HG03066 (cell line): Measurements from ENCODE around the gene CCDC142.
A peak's percentile ranks its signal among the peaks of the same experiment; 100 is the strongest.
"Not testable (repeated sequence)": the region's sequence is repeated elsewhere in the genome, so short reads cannot be mapped to it uniquely, and the experiment has no call there.

Experiments used
- ATAC-seq: cut with Tn5 transposase; IDR thresholded peaks from one replicate; pipeline ENCODE4 v1.9.1; 2021; ENCODE audit warnings: low read depth; ENCODE audit not compliant: unreplicated experiment

CCDC142 gene

DNA sequence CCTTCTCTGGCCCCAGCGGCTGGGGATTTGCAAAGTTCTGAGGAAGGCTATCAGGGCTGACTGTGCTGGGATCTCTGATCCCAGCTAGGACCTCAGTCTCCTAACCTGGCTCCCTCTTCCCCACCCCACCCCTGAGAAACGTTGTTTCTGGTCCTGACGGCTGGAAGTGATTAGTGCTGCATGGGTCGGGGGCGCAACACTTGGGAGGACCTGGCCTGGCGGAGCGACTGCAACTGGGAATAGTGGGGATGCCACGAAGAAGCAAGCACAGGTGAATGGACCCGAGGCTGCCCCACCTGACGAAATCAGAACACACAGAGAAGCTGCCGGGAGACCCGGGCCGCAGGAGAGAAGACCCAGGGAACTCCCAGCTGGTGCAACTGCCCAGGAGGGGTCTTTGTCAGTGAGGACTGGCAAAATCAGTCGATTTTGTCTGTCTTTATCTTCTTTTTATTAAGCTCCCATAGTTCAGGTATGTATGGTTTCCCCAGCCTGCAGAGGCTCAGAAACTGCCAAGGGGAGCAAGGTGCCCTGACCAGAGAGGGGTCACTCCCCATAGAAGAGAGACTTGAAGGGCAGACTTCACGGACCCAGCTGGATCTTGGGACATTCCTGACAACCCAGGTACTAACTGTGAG is 17.3 kb upstream of the CCDC142 start:
- no peak for ATAC-seq

DNA sequence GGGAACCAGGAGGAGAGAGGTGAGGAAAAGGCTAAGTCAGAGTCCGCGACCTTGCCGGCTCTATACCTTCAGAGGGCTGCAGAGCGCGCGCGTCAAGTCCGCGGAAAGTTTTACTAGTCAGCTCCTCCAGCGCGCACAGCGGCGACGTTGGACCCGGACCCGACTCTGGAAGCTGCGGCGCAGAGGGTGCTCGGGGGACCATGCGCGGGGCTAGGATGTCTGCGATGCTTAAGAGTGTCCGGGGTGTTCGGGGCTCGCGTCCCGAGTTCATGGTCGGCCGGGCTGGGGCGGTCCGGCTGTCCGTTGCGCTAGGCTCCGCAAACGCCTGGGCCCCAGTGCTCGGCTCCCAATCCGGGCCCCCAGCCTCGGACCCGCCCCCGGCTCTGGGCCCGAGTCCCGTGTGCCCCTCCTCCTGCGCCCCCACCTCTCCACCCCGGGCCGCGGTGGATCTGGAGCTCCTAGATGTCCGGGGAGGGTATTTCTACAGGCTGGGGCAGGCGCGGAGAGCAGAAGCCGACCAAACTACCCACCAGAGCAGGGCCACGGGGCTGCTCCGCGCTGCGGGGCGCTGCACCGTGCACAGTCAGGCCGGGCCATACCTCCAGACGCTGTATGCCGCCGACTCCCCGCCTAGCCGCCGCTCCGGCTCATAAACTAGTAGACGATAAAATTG is 16.6 kb upstream of the CCDC142 start, which contains the start of gene LBX2:
LBX2 (minus strand) TSS at position 337 of the 673 bp plus-strand sequence; CDS start at position 271, 66 bp downstream.
- ATAC-seq: no peak

DNA sequence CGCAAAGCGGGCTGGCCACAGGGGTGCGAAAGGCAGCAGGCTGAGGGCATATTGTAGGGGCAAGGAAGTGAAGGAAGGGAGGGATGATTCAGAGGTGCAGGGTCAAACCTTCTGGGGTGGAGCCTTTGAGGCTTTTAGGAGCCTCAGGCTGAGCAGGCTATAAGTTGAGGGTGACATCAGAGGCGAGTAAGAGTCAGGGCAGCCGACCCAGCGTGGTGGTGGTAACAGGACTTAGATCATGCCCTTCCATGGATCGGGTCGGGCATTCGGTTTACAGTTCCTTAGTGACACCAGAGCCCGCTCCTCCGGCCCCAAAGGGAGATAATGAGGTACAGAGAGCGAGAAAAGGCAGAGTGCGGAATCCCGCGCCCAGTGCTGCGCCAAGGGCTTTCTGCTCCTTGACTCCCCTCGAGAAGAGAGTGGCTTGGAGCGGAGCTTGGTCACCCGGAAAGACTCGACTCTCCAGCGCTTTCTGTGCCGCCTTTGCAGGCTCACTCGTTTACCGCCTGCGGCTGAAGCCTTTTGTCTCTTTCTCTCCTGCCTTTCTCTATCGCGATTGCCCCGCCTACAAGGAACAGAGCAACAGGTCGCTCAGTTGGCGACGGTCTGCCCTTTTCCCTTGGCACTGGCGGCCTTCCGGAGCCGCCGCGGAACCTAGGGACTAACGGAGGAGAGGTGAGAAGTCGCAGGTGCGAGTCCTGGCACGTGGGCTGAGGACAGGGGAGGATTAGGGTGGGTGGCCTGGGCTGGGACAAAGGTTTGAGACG is 15.9 kb upstream of the CCDC142 start:
- no peak for ATAC-seq

DNA sequence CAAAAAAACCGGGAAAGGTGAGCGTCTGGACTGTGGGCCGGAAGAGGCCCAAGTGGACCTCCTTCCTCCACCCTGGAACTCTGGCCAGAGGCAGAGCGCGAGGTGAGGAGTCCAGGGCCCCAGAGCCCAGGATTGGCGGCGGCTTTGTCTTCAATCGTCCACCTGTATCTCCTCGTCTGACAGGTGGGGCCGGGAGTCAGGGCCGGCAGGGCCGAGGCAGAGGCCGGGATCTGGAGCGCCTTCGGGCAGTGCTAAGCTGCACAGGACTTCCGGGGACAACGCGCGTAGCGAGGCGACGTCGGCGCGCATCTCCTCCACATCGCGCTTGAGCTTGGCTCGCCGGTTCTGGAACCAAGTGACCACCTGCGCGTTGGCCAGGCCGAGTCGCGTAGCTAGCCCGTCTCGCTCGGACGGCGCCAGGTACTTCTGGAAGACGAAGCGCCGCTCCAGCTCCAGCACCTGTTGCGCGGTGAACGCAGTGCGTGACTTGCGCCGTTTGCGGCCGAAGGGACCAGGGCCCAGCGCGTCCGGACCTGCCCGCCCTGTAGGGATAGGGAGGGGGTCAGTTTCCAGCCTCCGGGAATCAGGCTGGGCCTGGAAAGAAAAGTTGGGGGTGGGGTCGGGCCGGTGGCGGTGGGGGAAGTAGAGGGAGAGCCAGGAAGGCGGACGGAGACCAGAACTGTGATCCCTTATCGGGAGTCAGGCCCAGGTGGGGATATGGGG is 15.1 kb upstream of the CCDC142 start:
- no peak for ATAC-seq

DNA sequence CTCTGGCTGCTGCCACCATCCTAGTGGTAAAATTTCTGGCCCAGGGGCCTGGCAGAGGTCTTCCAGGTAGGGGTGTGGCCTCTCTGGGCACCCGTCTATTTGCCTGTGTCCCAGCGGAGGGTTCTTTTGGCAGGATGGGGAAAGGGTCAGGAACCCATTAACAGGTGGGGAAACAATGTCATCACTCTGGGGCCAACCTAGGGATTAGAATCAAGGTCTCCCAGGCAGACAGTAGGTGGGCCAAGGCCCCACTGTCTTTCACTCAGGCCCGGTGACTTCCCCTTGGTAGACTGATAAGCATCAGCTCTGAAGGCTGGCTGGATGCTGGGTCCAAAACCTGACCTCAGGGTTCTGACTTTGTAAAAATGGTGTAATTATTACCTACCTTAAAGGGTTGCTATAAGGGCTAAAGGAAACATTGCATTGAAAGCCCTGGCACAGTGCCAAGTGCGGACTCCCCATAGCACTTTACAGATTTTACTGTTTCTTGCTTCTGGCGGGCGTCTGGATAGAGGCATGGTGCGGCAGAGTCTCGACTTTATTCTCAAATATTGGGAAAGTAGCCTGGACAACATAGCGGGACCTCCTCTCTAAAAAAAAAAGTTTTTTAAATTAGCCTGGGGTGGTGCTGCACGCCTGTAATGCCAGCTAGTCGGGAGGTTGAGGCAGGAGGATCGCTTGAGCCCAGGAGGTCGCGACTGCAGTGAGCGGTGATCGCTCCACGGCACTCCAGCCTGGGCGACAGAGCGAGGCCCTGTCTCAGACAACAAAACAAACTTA is 14.4 kb upstream of the CCDC142 start:
- no peak for ATAC-seq

DNA sequence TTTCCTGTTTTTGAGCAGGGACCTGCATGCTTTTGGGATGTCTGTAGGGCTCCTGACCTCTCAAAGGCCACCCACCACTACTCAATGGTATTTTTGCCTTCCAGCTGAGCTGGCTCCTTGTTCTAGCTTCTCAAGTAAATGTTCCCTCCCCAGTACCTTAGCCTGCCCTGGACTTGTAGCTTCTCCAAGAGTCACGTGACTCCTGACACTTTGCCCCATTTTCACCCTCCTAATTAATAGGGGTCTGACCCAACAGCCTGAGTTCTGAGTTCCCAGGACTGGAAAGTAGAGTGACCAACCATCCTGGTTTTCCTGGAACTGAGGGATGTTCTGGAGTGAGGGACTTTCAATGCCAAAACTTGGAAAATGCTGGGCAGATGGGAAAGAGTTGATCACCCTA is 12.6 kb upstream of the CCDC142 start:
- ATAC-seq: no peak

DNA sequence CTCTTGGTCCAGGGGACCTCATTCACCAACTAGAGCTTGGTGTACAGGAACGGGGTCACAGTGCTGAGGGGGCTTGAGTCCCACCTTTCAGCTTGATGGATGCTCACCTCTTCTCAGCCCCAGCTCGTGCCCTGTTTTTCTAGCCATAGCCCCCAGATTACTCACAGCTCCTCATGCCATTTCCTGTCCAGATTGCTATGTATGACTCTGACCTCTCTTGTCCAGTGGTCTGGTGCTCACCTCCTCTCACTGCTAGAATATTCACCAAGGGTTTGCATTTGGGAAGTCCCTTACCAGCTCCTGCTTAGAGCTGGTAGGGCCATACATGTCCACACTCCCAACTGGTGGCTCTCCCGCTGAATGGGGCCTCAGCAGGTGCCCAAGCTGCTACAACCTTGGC is 10.7 kb upstream of the CCDC142 start:
- ATAC-seq: no peak

DNA sequence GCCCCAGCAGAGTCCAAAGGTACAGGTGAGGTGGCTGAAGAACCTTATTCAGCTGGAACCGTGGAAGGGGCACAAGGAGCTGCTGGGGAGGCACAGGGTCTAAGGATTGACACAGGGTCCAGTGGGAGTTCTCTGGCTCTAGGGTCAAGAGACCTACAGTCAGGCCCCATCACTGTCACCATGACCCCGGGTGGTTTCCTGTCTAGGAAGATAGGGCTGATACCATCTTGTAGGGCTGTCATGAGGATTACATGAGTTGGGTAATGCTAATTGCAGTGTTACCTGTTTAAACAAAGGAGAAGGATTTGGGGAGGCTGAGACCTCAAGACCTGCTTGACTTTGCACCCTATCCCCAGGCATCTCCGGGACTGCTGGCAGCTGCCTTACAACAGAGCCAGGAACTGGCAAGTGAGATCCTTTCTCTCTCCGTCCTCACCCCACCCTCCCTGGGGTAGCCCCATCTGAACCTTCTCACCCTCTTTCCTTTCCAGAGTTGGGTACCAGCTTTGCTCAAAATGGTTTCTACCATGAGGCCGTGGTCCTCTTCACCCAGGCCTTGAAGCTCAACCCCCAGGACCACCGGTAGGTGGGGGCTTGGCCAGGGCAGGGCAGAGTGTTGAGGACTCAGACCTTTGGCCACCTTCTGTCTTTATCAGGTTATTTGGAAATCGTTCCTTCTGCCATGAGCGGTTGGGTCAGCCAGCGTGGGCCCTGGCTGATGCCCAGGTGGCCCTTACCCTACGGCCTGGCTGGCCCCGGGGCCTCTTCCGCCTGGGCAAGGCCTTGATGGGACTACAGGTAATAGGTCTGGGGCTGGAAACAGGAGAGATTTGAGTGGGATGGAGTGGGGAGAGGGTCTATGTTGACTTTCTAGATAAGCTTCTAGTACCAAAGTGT is 9.1 kb upstream of the CCDC142 start:
- ATAC-seq: no peak

DNA sequence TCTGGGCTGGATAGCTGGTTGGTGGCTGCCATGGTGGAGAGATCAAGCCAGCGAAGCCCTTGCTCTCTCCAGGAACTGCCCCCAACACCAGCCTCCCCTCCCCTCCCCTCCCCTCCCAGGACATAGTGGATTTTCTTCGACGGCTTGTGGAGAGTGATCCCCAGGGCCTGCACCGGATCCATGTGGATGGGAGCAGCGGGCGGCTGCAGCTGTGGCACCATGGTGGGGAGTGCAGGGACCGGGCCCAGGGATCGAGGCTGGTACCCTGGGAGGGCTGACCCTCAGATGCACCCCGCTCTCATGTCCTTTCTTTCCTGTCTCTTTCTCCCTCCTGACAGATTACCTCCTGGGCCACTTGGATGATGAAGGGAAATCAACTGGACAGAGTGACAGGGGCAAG is 7.1 kb upstream of the CCDC142 start:
- no peak for ATAC-seq

DNA sequence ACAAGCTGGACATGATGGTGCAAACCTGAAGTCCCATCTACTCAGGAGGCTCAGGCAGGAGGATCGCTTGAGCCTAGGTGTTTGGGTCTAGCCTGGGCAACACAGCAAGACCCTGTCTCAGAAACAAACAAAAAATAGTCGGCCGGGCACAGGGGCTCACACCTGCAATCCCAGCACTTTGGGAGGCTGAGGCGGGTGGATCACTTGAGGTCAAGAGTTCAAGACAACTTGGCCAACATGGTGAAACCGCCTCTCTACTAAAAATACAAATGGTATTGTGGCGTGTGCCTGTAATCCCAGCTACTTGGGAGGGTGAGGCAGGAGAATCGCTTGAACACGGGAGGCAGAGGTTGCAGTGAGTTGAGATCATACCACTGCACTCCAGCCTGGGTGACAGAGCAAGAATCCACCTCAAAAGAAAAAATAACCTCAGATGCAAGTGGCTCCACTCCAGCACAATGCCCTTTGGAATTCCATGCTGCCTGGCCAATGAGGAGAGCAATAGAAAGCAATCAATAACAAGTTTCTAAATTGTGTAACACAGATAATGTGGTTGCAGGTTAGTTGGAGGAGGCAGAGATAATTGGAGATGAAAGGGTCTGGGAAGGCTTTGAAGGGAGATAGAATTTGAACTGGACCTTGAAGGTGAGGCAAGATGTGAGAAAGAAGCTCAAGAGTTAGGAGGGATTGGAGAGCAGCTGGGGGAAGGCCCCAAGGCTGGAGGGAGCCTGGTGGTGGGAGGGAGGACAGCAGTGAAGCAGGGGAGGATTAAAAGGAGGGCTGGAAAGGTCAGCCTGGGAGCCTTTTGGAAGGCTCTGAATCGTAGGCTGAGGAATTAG is 6.1 kb upstream of the CCDC142 start:
- no peak for ATAC-seq

DNA sequence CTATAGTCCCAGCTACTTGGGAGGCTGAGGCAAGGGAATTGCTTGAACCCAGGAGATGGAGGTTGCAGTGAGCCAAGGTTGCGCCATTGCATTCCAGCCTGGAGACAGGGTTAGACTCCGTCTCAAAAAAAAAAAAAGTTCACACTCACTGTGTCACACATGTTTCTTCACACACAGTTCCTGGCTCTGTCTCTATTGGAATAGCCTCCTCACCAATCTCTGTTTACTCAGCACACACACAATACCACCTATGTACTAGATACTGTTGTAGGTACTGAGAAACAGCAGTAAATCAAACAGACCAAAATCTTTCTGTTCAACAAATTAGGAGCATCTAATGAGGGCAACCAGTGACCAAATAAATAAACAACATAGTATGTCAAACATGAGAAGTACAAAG is 3.3 kb upstream of the CCDC142 start:
- no peak for ATAC-seq

DNA sequence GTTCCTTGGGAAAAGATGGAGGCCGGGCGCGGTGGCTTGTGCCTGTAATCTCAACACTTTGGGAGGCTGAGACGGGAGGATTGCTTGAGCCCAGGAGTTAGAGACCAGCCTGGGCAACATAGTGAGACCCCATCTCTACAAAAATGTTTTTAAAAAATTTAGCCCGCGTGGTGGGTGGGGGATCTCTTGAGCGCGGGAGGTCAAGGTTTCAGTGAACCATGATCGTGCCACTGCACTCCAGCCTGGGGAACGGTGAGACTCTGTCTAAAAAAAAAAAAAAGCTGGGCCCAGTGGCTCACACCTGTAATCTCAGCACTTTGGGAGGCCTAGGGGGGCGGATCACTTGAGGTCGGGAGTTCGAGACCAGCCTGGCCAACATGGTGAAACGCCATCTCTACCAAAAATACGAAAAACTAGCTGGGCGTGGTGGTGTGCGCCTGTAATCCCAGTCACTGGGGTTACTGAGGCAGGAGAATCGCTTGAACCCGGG is 922 bp upstream of the CCDC142 start:
- not testable (repeated sequence) for ATAC-seq

DNA sequence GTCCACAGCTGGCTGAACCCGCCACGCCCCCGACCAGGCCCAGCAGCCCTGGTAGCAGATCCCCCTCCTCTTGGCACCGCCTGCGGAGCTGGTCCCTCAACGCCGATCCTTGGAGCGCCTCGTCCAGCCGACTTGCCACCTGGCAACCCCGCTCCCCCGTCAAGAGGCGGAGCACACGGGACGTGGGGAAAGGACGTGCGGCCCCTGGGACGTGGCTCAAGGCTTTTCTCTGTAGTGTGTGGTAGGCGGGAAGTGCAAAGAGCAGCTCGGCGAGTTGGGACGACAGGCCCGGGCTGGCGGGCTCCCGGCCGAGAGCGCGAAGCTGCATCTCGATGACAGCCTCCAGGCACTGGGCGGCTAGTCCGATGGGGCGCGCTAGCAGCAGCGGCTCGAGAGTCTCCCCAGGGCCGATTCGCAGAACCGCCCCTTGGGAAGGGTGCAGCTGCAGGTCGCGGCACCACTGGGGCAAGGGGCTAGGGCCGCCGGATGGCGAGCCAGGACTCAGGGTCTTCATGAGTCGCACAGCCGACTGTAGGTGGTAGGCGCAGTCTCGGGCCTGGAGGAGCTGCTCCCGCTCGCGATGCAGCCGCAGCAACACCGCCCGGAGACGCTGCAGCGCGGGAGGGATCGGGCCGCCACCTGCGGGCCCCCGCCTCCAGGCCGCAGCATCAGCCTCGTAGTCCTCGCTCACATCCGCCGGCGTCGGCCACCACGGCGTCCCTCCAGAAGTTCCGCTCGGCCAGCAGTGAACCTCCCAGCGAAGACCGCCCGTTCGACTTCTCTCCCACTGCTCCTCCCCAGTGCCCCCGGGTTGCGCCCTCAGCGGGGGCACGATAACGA is 617 bp downstream of the CCDC142 start:
- ATAC-seq: peak; percentile 50

DNA sequence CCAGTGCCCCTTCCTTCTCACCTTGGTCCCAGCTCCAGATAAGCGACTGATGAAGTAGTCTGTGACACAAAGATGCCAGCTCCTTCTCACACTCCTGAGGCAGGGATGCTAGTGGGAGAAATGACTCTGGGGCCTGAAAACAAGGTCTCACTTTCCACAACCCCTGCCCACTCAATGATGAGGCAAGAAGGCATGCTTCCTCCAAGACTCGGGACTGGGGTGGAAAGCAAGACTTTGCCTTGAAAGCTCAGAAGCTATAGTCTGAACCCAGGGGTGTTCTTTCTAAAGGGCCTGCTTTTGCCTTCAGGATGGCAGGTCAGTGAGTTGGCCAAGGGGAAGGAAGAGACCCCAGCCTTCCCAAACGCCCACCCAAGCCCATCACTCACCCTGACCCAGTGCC is 1.4 kb downstream of the CCDC142 start:
- no peak for ATAC-seq

DNA sequence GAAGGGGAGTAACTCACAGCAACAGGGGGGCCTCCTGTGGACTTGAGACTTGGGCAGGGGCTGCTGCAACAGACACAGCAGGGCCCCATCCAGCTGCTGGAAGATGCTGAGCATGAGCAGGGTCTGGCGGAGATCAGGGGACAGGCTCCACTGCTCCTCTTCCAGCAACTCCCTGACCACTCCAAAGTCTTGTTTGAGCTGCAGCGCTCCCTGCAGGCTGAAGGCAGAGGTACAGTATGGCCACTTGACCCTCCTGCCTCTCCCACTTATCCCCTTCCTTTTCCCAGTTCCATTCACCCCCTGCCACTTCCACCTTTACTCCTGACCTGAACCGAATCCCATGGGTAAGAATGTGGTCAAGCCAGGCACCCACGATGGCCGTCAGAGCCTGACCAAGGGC is 7.9 kb downstream of the CCDC142 start:
- ATAC-seq: no peak

DNA sequence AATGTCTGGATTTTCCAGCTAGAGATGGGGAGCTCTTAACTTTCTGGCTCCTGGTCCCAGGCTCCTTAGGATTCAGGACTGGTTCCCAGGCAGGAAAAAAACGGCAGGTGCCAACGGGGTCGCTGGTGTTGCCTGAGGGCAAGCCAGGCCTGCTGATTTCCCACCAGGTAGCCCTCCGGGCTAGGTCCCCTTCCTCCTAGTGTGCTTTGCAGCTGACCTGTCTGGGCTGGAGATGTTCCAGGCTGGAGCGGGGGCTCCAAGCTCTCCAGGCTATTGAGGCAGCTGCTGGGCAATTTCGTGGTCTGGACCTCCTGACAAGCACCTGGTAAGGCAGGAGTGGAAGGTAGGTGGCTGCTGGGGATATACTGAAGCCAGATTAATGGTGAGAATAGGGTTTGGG is 8.3 kb downstream of the CCDC142 start:
- no peak for ATAC-seq

DNA sequence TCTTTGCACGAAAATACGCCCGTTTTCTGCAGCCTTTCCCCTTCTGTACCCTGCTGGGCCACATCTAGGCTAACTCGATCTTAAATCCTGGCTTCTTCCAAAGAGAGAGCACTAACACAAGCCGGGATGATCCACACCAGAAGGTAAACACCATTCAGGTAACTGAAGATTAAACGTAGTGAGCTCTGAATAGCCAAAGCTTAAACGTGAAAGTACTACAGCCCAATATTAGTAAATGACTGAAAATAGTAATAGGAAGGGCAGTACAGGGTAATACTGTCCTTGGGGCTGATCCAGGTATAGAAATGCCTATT is 9.9 kb downstream of the CCDC142 start:
- peak; percentile 4 for ATAC-seq
